ENCODE data around the gene FAF2.
A peak's percentile ranks its signal among the peaks of the same experiment; 100 is the strongest.

The FAF2 gene

DNA sequence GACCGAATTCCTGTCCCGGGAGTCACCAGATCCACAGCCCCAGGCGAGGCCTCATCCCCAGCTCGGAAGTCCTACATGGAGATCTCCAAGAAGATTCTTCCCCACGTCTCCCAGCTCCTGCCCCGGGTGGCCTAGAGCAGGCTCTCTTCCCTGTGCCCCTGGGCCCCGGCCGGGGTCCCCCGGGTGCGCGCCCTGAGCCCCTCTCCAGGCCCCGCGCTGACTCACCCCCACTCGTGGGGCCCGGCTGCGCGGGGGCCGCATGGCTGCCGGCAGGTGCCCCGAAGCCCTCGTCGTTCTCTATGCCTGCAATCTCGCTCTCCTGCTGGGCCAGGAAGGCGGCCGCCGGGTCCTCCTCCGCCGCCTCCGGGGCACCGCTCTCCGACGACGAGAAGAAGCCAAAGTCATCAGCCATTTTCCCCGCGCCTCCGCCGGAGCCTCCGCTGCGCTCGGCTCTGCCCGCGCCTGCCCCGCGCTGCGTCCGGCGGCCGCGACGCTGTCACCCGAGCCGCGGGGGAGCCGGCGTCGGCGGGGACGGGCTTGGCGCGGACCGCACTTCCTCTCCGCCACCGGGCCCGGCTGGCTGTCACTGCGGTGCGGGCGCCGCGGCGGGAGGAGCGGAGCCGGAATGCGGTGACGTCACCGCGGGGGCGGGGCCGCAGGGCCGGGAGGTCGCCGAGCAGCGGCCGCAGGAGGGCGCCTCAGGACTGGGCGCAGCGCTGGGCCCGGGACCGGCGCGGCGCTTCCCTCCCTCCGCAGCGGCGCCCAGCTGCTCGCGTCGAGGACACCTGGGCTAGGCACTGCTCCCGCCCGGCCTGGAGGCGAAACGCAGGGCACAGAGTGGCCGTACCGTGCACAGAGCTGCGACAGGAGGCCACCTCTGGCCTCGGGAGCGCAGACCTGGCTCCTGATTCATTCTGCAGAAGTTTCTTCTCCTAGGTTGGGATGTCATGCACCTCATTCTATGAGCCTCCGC is 31.9 kb upstream of the FAF2 start, which contains the start of gene CLTB:
Gene CLTB (minus strand): TSS at position 588 of the 973 bp plus-strand sequence. CDS start 176 bp downstream, at position 412.
- Histone ChIP-seq H4K20me1 (peaks cover 2 to 34% (median 24%) of the 10 kb centered on the region in 11 experiments; a peak in 15 of 22 replicates), H3K4me3 (peak within 1 kb of the TSS; percentile 73 to 95 (median 86)), H3K4me1 (peaks cover 18 to 41% (median 34%) of the 10 kb centered on the region in 10 experiments), H3K9ac (peak within 1 kb of the TSS; percentile 73 to 94 (median 85)), H3K27me3 (no peaks in the 10 kb centered on the region), H3K27ac (peak within 1 kb of the TSS; percentile 70 to 87 (median 80)), H3K36me3 (peaks cover 0 to under 1% (median 0%) of the 10 kb centered on the region in 11 experiments; a peak in 2 of 22 replicates), H3K4me2 (peak within 1 kb of the TSS; percentile 92 to 99 (median 95)), H3K9me3 (replicated peaks in 1 of 11) (peaks cover 6 to 18% (median 17%) of the 10 kb centered on the region in 11 experiments)
- TF ChIP-seq Cebpa-rat (IDR thresholded peaks at IDR 0.05) = no peak

DNA sequence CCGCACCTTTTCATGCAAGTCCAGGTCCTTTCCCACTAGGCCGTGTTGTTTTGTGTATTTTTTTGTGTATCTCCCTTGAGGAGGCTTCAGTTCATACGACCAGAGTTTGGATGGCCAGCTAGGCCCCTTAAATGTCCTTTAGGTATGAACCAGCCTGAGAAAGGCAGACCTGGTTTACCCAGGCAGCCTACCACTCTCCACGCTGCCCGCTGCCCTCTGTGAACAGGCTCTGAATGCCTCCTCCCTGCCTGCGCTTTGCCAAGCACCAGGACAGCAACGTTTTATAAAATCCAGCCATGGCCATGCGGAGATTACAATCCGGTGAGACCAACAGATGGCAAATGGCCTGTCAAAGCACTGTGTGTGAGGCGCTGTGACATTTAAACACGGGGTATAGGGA is 31.2 kb upstream of the FAF2 start:
- TF ChIP-seq Cebpa-rat (IDR thresholded peaks at IDR 0.05) = no peak
- Histone ChIP-seq H3K36me3 (no peaks in the 10 kb centered on the region; a peak in 1 of 22 replicates), H3K27ac (no peak overlapping the region), H4K20me1 (peaks cover 0 to 30% (median 23%) of the 10 kb centered on the region in 11 experiments; a peak in 14 of 22 replicates), H3K4me3 (peak overlapping the region; percentile 73 to 95 (median 86); a peak in 15 of 20 replicates), H3K9ac (peak overlapping the region in 9 of 11 experiments; percentile 73 to 90 (median 85); a peak in 15 of 22 replicates), H3K4me2 (peak overlapping the region; percentile 74 to 99 (median 95)), H3K4me1 (peaks cover 18 to 36% (median 29%) of the 10 kb centered on the region in 10 experiments), H3K9me3 (replicated peaks in 1 of 11) (peaks cover 14 to 25% (median 24%) of the 10 kb centered on the region in 11 experiments), H3K27me3 (no peaks in the 10 kb centered on the region)

DNA sequence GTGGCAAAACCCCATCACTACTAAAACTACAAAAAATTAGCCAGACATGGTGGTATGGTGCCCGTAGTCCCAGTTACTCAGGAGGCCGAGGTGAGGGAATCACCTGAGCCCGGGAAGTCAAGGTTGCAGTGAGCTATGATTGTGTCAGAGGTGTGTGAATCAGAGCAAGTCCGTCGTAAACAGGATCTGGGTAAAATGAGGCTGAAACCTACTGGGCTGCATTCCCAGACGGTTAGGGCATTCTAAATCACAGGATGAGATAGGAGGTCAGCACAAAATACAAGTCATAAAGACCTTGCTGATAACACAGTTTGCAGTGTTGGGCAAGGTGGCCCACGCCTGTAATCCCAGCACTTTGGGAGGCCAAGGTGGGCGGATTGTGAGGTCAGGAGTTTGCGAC is 29.9 kb upstream of the FAF2 start:
- no peak for TF ChIP-seq Cebpa-rat (IDR thresholded peaks at IDR 0.05)
- Histone ChIP-seq H3K4me1 (peaks cover 18 to 31% (median 24%) of the 10 kb centered on the region in 10 experiments), H3K4me2 (no peak overlapping the region), H3K9me3 (replicated peaks in 1 of 11) (peaks cover 22 to 38% (median 36%) of the 10 kb centered on the region in 11 experiments), H4K20me1 (peaks cover 0 to 18% (median 11%) of the 10 kb centered on the region in 11 experiments; a peak in 13 of 22 replicates), H3K27ac (no peak overlapping the region), H3K4me3 (no peak overlapping the region), H3K36me3 (no peaks in the 10 kb centered on the region; a peak in 1 of 22 replicates), H3K27me3 (no peaks in the 10 kb centered on the region), H3K9ac (no peak overlapping the region)

DNA sequence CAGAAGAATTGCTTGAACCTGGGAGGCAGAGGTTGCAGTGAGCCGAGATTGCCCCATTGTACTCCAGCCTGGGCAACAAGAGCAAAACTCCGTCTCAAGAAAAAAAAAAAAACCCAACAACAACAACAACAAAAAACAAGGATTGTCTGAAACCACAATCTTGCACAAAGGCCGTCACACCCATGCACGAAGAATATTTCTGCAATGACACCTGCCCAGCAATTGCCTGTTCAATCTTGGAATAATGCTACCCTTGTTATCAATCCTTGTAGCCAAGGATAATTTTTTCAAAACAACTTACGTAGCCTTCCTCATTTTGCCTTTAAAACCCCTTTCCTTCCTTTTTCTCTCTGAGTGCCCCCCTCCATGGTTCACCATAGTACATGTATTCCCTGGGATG is 28.1 kb upstream of the FAF2 start:
- Histone ChIP-seq H3K9ac (no peak overlapping the region), H3K36me3 (0 out of 22 replicates have a peak, but pooled peaks cover 0 to under 1% (median 0%) of the 10 kb centered on the region in 11 experiments), H3K27ac (no peak overlapping the region), H3K4me3 (no peak overlapping the region), H3K4me2 (no peak overlapping the region), H4K20me1 (peaks cover 0 to 5% (median 0%) of the 10 kb centered on the region in 11 experiments; a peak in 3 of 22 replicates), H3K27me3 (no peaks in the 10 kb centered on the region), H3K9me3 (replicated peaks in 1 of 11) (peaks cover 29 to 56% (median 53%) of the 10 kb centered on the region in 11 experiments), H3K4me1 (peaks cover 6 to 18% (median 17%) of the 10 kb centered on the region in 10 experiments)
- TF ChIP-seq Cebpa-rat (IDR thresholded peaks at IDR 0.05) = no peak

DNA sequence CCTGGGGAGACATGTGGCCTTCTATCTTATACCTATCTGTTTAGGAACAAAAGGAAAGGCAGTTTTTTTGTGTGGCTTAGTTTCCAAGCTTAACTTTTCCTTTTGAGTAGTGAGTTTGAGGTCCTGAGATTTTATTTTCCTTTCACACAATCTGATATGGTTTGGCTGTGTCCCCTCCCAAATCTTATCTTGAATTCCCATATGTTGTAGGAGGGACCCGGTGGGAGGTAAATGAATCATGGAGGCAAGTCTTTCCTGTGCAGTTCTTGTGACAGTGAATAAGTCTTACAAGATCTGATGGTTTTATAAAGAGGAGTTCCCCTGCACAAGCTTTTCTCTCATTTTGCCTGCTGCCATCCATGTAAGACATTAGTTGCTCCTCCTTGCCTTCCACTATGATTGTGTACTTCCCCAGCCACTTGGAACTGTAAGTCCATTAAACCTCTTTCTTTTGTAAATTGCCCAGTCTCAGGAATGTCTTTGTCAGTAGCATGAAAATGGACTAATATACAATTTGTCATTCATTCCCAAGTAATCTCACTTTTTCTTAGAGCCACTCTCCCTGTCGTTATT is 27.1 kb upstream of the FAF2 start:
- Histone ChIP-seq H3K4me1 (peaks cover 0 to 10% (median 8%) of the 10 kb centered on the region in 10 experiments; a peak in 17 of 20 replicates), H3K4me3 (no peak overlapping the region), H3K9me3 (replicated peaks in 1 of 11) (peaks cover 39 to 66% (median 63%) of the 10 kb centered on the region in 11 experiments), H3K27ac (no peak overlapping the region), H3K36me3 (0 out of 22 replicates have a peak, but pooled peaks cover 0 to 4% (median 0%) of the 10 kb centered on the region in 11 experiments), H4K20me1 (no peaks in the 10 kb centered on the region), H3K4me2 (no peak overlapping the region), H3K9ac (no peak overlapping the region), H3K27me3 (no peaks in the 10 kb centered on the region)
- no peak for TF ChIP-seq Cebpa-rat (IDR thresholded peaks at IDR 0.05)

DNA sequence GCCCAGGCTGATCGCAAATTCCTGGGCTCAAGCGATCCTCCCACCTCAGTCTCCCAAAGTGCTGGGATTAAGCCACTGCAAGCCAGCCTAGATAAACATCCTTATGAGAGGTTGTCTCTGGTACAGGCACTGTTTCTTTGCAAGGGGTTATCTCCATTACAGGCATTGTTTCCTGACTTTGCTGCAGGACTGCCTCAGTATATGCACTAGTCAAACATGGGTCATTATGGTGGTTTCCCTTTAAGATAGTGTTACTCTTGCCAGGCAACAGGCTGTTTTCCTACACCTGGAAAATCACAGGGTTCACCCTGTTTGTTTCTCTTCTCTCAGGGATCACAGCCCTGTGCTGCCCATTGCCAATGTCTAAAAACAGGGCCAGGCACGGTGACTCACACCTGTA is 24.0 kb upstream of the FAF2 start:
- Histone ChIP-seq H3K36me3 (0 out of 22 replicates have a peak, but pooled peaks cover 0 to 4% (median 0%) of the 10 kb centered on the region in 11 experiments), H3K4me1 (no peaks in the 10 kb centered on the region), H3K27ac (no peak overlapping the region), H3K9me3 (replicated peaks in 1 of 11) (peaks cover 41 to 80% (median 76%) of the 10 kb centered on the region in 11 experiments), H3K4me3 (no peak overlapping the region), H3K9ac (no peak overlapping the region), H3K4me2 (no peak overlapping the region), H4K20me1 (no peaks in the 10 kb centered on the region), H3K27me3 (no peaks in the 10 kb centered on the region)
- no peak for TF ChIP-seq Cebpa-rat (IDR thresholded peaks at IDR 0.05)

DNA sequence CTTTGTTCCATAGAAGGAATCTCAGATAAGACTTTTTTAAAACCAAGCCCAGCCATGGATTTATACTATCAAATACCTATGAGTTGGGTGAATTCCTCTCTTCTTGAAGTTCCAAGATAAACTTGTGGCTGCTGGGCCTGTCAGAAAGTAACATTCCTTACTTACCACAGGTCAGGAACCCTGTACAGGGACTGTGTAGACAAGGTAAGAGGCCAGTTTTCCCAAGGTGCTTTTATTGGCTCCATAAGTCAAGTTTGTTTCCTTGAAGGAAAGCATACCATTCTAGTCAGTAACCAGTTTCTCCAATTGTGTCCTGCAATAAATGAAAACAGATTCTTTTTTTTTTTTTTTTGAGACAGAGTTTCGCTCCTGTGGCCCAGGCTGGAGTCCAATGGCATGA is 23.0 kb upstream of the FAF2 start:
- TF ChIP-seq Cebpa-rat (IDR thresholded peaks at IDR 0.05) = no peak
- Histone ChIP-seq H3K9ac (no peak overlapping the region), H3K27ac (no peak overlapping the region), H3K27me3 (no peaks in the 10 kb centered on the region), H4K20me1 (no peaks in the 10 kb centered on the region), H3K4me3 (no peak overlapping the region), H3K36me3 (0 out of 22 replicates have a peak, but pooled peaks cover 0 to 4% (median 0%) of the 10 kb centered on the region in 11 experiments), H3K4me1 (peaks cover 2 to 8% (median 7%) of the 10 kb centered on the region in 10 experiments), H3K9me3 (replicated peaks in 1 of 11) (peaks cover 41 to 74% (median 70%) of the 10 kb centered on the region in 11 experiments), H3K4me2 (no peak overlapping the region)

DNA sequence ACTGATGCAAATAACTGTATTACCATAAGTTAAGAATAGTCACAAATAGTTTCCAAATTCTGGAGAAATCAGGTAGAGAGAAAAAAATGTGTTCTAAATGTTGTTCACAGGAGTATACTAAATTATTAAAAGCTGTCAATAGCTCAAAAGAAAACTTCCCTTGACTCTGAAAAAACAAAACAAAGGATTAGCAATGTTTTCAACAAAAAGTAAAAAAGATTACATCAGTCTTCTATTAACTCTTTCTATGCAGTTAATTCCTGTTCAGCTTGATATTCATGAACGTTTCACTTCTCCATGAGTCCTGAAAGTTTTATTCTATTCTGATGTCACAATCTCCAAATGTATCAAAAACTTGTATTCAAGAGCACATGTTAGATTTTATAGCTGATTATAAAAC is 22.4 kb upstream of the FAF2 start:
- H4K20me1 ChIP-seq = no peaks in the 10 kb centered on the region

More for the DNA sequence above, 22.4 kb upstream of the FAF2 start:
- no peak for TF ChIP-seq Cebpa-rat (IDR thresholded peaks at IDR 0.05)
- no peak overlapping the region for H3K9ac ChIP-seq
- peaks cover 39 to 68% (median 63%) of the 10 kb centered on the region in 11 experiments for H3K9me3 ChIP-seq (replicated peaks in 1 of 11)
- no peaks in the 10 kb centered on the region for H3K27me3 ChIP-seq
- peaks cover 8 to 14% (median 13%) of the 10 kb centered on the region in 10 experiments for H3K4me1 ChIP-seq
- no peak overlapping the region for H3K27ac ChIP-seq
- H3K36me3 ChIP-seq = 0 out of 22 replicates have a peak, but pooled peaks cover 0 to 4% (median 0%) of the 10 kb centered on the region in 11 experiments
- no peak overlapping the region for H3K4me3 ChIP-seq
- H3K4me2 ChIP-seq = no peak overlapping the region
